ENCODE results near the gene C1orf116.
"Not testable (repeated sequence)": the region's sequence is repeated elsewhere in the genome, so short reads cannot be mapped to it uniquely, and the experiment has no call there.

The C1orf116 gene

GRCh38 chr1:207059881-207060280, 27.3 kb upstream of the C1orf116 start:
- no peak for DNase-seq (ENCODE audit: low read depth, low spot score)

GRCh38 chr1:207058878-207059867, 26.6 kb upstream of the C1orf116 start:
- DNase-seq (ENCODE audit: low read depth, low spot score), result no peak

- DNase-seq (ENCODE audit: low read depth, low spot score), result no peak
Observed at GRCh38 chr1:207058252-207058651, 25.7 kb upstream of the C1orf116 start.

GRCh38 chr1:207056673-207057072, 24.1 kb upstream of the C1orf116 start:
- DNase-seq (ENCODE audit: low read depth, low spot score), result no peak

- no peak for DNase-seq (ENCODE audit: low read depth, low spot score)
Observed at GRCh38 chr1:207055386-207056001, 22.9 kb upstream of the C1orf116 start.

- DNase-seq (ENCODE audit: low read depth, low spot score), result no peak
Observed at GRCh38 chr1:207054491-207054890, 21.9 kb upstream of the C1orf116 start.

- DNase-seq (ENCODE audit: low read depth, low spot score), result peak; percentile 97
Observed at GRCh38 chr1:207052911-207053769, 20.6 kb upstream of the C1orf116 start, which contains the start of gene PFKFB2. Gene PFKFB2 (plus strand): TSS chr1:207053275. CDS start chr1:207054718, 1,443 bp downstream.

- DNase-seq (ENCODE audit: low read depth, low spot score), result peak; percentile 62
Observed at GRCh38 chr1:207051191-207051943, 18.8 kb upstream of the C1orf116 start, which contains the start of gene YOD1. Gene YOD1 (minus strand): TSS chr1:207051208. CDS start chr1:207051030, 178 bp downstream.

- DNase-seq (ENCODE audit: low read depth, low spot score), result peak; percentile 97
Observed at GRCh38 chr1:207050480-207051190, 18.1 kb upstream of the C1orf116 start.

GRCh38 chr1:207049974-207050391, 17.4 kb upstream of the C1orf116 start:
- DNase-seq (ENCODE audit: low read depth, low spot score), result peak; percentile 65

GRCh38 chr1:207049514-207049913, 17.0 kb upstream of the C1orf116 start:
- DNase-seq (ENCODE audit: low read depth, low spot score), result no peak

- DNase-seq (ENCODE audit: low read depth, low spot score), result no peak
Observed at GRCh38 chr1:207049054-207049453, 16.5 kb upstream of the C1orf116 start.

- no peak for DNase-seq (ENCODE audit: low read depth, low spot score)
Observed at GRCh38 chr1:207048041-207048440, 15.5 kb upstream of the C1orf116 start.

GRCh38 chr1:207047505-207047904, 14.9 kb upstream of the C1orf116 start:
- DNase-seq (ENCODE audit: low read depth, low spot score), result no peak

GRCh38 chr1:207045453-207045852, 12.9 kb upstream of the C1orf116 start:
- no peak for DNase-seq (ENCODE audit: low read depth, low spot score)

GRCh38 chr1:207041397-207041796, 8.8 kb upstream of the C1orf116 start:
- DNase-seq (ENCODE audit: low read depth, low spot score), result not testable (repeated sequence)

- no peak for DNase-seq (ENCODE audit: low read depth, low spot score)
Observed at GRCh38 chr1:207040181-207040533, 7.6 kb upstream of the C1orf116 start.

GRCh38 chr1:207039380-207040180, 7.0 kb upstream of the C1orf116 start:
- DNase-seq (ENCODE audit: low read depth, low spot score), result no peak

GRCh38 chr1:207036865-207037264, 4.3 kb upstream of the C1orf116 start:
- no peak for DNase-seq (ENCODE audit: low read depth, low spot score)

Measured in astrocyte of the hippocampus (primary cell).